MM.1S (cell line): ENCODE data around the gene LRRC27.

Experiments used
- EZH2 ChIP-seq: fragments of 300-600 bp; sonication (generic); optimal IDR thresholded peaks from 2 replicates; pipeline ENCODE3; 2017; ENCODE audit warnings: low read depth, mild to moderate bottlenecking, antibody characterized with exemption, low read length, mixed read lengths
- EZH2phosphoT487 ChIP-seq: fragments of 300-600 bp; sonication (generic); IDR thresholded peaks from 2 replicates; pipeline ENCODE4 v1.6.1; 2018; ENCODE audit warnings: antibody characterized with exemption, low read length
- TF ChIP-seq, protein P1 (sequence below): fragments of 300-600 bp; sonication (generic); IDR thresholded peaks from 2 replicates; pipeline ENCODE4 v1.5.1; 2016; ENCODE audit warnings: antibody characterized with exemption, low read length, mixed read lengths

DNA sequence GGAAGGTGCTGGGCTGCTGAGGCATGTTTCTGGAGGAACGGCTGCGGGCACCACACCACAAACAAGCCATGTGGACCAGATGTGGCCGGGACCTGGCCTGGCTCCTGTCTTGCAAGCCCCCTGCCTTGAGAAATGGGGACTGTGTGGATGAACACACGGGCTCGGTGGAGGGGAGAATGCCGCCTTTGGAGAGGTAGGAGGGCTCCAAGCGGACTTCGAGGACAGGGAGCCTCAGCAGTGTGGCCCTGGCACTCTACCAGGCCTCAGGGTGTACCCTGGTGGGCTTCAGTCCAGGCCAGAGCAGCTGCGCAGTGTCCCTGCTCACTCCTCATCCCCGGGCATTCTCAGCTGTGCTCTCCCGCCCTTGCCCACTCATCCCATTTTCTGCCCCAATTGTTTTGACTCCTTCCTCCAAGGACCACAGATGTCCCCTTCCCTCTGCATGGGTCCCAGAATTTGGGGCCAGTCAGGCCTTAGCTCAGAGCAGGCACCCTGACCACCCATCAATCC lies 96.5 kb downstream of the LRRC27 start:
- TF ChIP-seq, protein P1, sequence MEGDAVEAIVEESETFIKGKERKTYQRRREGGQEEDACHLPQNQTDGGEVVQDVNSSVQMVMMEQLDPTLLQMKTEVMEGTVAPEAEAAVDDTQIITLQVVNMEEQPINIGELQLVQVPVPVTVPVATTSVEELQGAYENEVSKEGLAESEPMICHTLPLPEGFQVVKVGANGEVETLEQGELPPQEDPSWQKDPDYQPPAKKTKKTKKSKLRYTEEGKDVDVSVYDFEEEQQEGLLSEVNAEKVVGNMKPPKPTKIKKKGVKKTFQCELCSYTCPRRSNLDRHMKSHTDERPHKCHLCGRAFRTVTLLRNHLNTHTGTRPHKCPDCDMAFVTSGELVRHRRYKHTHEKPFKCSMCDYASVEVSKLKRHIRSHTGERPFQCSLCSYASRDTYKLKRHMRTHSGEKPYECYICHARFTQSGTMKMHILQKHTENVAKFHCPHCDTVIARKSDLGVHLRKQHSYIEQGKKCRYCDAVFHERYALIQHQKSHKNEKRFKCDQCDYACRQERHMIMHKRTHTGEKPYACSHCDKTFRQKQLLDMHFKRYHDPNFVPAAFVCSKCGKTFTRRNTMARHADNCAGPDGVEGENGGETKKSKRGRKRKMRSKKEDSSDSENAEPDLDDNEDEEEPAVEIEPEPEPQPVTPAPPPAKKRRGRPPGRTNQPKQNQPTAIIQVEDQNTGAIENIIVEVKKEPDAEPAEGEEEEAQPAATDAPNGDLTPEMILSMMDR, result no peak
- no peak for TF ChIP-seq EZH2phosphoT487
- TF ChIP-seq EZH2, result no peak
